ENCODE results near the gene RSL1D1.
A peak's percentile ranks its signal among the peaks of the same experiment; 100 is the strongest.

Gene RSL1D1

DNA sequence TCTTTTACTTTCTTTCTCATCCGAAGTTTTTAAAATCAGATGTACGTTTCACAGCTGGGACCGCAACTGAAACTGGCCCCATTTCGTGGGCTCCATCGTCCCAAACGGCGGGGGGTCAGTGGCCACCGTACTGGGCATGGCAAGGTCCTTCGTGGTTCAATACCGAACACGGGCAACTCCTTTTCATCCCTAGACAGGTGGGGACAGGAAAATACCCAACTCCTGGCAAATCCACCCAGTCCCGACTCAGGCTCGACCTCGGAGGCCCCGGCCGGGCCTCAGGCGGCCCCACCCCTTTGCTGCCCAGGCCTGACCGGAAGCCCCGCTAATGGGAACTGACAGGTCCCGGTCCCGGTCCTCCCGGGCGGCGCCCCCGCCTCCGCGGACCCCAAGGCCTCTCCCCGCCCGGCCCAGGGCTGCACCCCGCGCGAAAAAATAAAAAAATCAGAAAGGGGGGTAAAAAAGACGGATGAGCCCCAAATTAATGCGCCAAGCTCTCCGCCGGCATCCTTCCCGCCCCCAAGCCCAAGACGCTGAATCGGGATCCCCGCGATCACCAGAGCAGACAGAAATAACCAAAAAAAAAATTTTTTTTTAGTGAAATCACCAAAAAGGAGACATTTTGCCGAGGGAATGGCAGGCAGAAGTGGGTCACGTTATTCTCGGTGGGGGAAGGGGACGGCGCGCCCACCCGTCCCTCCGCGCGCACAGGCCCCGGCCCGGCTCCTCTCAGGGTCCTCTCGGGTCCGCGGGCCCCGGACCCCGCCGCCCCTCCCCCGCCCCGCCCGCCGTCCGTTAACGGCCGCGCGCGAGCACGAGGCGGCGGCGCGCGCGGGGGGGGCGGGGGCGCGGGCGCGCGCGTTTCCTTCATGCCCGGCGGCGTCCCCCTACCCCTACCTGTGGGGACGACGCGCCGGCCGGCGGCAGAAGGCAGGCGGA lies 54.8 kb downstream of the RSL1D1 start:
- DNase-seq (ENCODE audit: extremely low spot score), result peak; percentile 34
- POLR2A ChIA-PET, result interaction anchor here (0.6 to 3.0 kb wide), 5 partner anchors 14 to 127 kb away, joined by 4 to 17 read pairs (median 9); partner anchors contain the start of gene TXNDC11

DNA sequence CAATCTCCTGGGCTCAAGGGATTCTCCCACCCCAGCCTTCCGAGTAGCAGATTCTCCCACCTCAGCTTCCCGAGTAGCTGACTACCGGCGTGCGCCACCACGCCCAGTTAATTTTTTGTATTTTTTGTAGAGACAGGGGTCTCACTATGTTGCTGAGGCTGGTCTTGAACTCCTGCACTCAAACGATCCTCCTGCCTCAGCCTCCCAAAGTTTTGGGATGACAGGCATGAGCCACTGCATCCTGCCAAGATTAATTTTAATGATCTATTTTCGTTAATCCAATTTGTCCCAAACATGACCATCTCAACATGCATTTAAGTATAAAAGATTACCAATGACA lies 55.5 kb downstream of the RSL1D1 start:
- DNase-seq (ENCODE audit: extremely low spot score), result no peak
- ChIA-PET CTCF (interaction anchor here (1.5 to 4.2 kb wide), 6 partner anchors 9 to 54 kb away, joined by 5 to 41 read pairs (median 21); partner anchors contain the start of gene TXNDC11), POLR2A (no interaction called here)
- TF ChIP-seq, protein P1, sequence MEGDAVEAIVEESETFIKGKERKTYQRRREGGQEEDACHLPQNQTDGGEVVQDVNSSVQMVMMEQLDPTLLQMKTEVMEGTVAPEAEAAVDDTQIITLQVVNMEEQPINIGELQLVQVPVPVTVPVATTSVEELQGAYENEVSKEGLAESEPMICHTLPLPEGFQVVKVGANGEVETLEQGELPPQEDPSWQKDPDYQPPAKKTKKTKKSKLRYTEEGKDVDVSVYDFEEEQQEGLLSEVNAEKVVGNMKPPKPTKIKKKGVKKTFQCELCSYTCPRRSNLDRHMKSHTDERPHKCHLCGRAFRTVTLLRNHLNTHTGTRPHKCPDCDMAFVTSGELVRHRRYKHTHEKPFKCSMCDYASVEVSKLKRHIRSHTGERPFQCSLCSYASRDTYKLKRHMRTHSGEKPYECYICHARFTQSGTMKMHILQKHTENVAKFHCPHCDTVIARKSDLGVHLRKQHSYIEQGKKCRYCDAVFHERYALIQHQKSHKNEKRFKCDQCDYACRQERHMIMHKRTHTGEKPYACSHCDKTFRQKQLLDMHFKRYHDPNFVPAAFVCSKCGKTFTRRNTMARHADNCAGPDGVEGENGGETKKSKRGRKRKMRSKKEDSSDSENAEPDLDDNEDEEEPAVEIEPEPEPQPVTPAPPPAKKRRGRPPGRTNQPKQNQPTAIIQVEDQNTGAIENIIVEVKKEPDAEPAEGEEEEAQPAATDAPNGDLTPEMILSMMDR (IDR thresholded peaks at IDR 0.05; ENCODE audit: control extremely low read depth, extremely low read depth, low read depth, missing control alignments), result no peak

More for the DNA sequence above, 54.8 kb downstream of the RSL1D1 start:
- CTCF ChIA-PET, result interaction anchor here (0.7 to 4.2 kb wide), 36 partner anchors 10 to 401 kb away, joined by 3 to 48 read pairs (median 4); partner anchors contain the start of genes RSL1D1, TNFRSF17 and TXNDC11
- TF ChIP-seq, protein P1 (IDR thresholded peaks at IDR 0.05; ENCODE audit: control extremely low read depth, extremely low read depth, low read depth, missing control alignments), result no peak

DNA sequence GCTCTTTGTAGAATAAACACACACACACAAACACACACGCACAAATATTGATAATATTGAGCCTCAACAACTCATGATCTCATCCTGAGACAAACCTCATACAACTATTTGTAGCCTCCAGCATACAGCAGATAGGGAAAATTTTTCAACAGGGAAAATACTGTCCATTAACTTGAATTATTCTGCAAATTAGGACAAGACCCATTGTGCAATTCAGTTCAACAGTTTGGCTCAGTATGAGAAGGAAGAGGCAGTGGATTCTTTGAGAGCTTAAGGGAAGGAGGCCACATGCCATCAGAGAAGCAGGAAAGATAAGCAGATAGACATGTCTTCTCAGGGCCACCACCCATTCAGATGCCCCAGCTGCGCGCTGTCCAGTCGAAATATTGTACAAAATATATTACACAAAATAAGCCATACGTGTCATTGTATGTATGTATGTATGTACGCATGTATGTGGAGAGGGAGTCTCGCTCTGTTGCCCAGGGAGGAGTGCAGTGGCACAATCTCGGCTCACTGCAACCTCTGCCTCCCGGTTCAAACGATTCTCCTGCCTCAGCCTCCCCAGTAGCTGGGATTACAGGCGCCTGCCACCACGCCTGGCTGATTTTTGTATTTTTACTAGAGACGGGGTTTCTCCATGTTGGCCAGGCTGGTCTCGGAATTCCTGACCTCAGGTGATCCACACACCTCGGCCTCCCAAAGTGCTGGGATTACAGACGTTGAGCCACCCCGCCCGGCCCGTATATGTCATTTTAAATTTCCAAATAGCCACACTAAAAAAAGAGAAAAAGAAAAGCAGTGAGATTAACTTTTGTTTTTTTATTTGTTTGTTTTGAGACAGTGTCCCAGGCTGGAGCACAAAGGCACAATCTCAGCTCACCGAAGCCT lies 56.1 kb downstream of the RSL1D1 start:
- POLR2A ChIA-PET, result no interaction called here
- DNase-seq (ENCODE audit: extremely low spot score), result no peak
- CTCF ChIA-PET, result interaction anchor here (1.5 to 4.2 kb wide), 6 partner anchors 9 to 28 kb away, joined by 5 to 41 read pairs (median 18); no protein-coding TSS in a partner anchor
- TF ChIP-seq, protein P1 (IDR thresholded peaks at IDR 0.05; ENCODE audit: control extremely low read depth, extremely low read depth, low read depth, missing control alignments), result no peak

DNA sequence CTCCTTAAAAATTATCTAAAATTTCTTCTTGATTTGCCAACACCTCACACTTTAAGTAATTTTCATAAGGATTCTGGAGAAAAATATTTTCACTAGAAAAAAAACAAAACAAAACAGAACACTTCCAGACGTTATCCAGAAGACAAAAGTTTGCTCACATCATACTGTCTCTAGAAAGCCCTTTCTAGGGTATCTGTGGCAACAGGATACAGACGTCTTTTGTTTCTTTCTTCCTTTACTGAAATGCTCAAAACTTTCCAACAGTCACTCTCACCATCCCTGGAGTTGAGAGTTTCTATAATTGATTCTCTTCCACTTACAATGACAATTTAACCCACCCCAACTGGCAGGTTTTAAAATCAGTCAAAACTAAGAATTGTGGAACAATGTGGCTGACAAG lies 56.9 kb downstream of the RSL1D1 start:
- no peak for DNase-seq (ENCODE audit: extremely low spot score)
- POLR2A ChIA-PET, result no interaction called here
- TF ChIP-seq, protein P1 (IDR thresholded peaks at IDR 0.05; ENCODE audit: control extremely low read depth, extremely low read depth, low read depth, missing control alignments), result no peak
- CTCF ChIA-PET, result interaction anchor here (1.0 to 2.2 kb wide), 2 partner anchors 11 to 19 kb away, joined by 3 to 6 read pairs; no protein-coding TSS in a partner anchor

DNA sequence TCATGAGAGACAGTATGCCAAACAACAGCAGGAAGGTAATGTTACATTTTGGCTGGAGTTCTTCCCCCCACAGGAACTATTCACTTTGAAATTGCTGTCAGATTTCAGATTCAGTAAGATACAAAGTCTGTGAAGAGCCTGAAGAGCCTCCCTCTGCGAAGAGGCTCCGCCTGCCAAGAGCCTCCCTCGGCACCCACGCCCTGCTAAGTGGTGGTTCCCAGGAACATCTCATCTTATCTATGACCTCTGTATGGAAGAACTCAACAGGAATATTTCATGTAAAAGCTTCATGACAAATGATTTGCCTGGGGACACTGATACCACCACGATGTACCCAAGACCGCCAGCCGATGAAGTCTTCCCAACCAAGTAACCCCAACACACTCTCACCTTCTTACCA lies 57.5 kb downstream of the RSL1D1 start:
- ChIA-PET POLR2A (no interaction called here), CTCF (interaction anchor here (1.0 to 2.2 kb wide), 2 partner anchors 11 to 18 kb away, joined by 3 to 6 read pairs; no protein-coding TSS in a partner anchor)
- DNase-seq (ENCODE audit: extremely low spot score), result no peak
- TF ChIP-seq, protein P1 (IDR thresholded peaks at IDR 0.05; ENCODE audit: control extremely low read depth, extremely low read depth, low read depth, missing control alignments), result no peak
